Glutamatergic neuron (in vitro differentiated cells): ENCODE measurements around the gene CCDC127. TPM values are rescaled to one million over a fixed set of nuclear protein-coding genes. Genes with fewer than 3 reads are reported as not detected.

Experiments
- DNase-seq: peaks from one replicate; pipeline ENCODE4 v3.0.0; 2022
- H3K27ac Mint-ChIP-seq: one replicate; pipeline ENCODE4 v1.8.0; 2020; ENCODE audit warnings: mild to moderate bottlenecking, mixed read lengths, inconsistent platforms; ENCODE audit not compliant: unreplicated experiment
- H3K27me3 Mint-ChIP-seq: one replicate; pipeline ENCODE4 v1.8.0; 2020; ENCODE audit warnings: mild to moderate bottlenecking, moderate library complexity, mixed read lengths, inconsistent platforms; ENCODE audit not compliant: unreplicated experiment
- H3K36me3 Mint-ChIP-seq: one replicate; pipeline ENCODE4 v1.8.0; 2020; ENCODE audit warnings: mild to moderate bottlenecking, mixed read lengths, inconsistent platforms; ENCODE audit not compliant: unreplicated experiment
- H3K4me1 Mint-ChIP-seq: one replicate; pipeline ENCODE4 v1.8.0; 2020; ENCODE audit warnings: mild to moderate bottlenecking, low read depth, mixed read lengths, inconsistent platforms; ENCODE audit not compliant: unreplicated experiment
- H3K4me3 Mint-ChIP-seq: one replicate; pipeline ENCODE4 v1.8.0; 2020; ENCODE audit warnings: mild to moderate bottlenecking, mixed read lengths, inconsistent platforms; ENCODE audit not compliant: unreplicated experiment
- H3K9me3 Mint-ChIP-seq: one replicate; pipeline ENCODE4 v1.8.0; 2020; ENCODE audit warnings: mild to moderate bottlenecking, moderate library complexity, mixed read lengths, inconsistent platforms; ENCODE audit not compliant: unreplicated experiment
- total RNA-seq: library from RNA; stranded (reverse); fragmentation: NEBNext Ultra II Directional; extraction: Animal tissue kit (Norgen Biotek cat#: 25700); gene quantifications from one replicate; pipeline ENCODE4 v1.2.1, GENCODE V29; 2021; ENCODE audit not compliant: unreplicated experiment
- TF ChIP-seq, protein P1 (sequence below): fragments of 200-600 bp; sonication (generic); IDR thresholded peaks from one replicate; pipeline ENCODE4 v1.5.0; 2021; ENCODE audit not compliant: partially characterized antibody, unreplicated experiment

The CCDC127 gene
- total RNA-seq, 1 donor from 2014 or later, result 11.9 TPM

- Mint-ChIP-seq H3K4me1 (peaks cover 16% of the 10 kb centered on the region), H3K27ac (no peak overlapping the region), H3K36me3 (no peaks in the 10 kb centered on the region), H3K27me3 (peaks cover 4% of the 10 kb centered on the region), H3K4me3 (no peak overlapping the region), H3K9me3 (peaks cover 5% of the 10 kb centered on the region)
- TF ChIP-seq, protein P1, sequence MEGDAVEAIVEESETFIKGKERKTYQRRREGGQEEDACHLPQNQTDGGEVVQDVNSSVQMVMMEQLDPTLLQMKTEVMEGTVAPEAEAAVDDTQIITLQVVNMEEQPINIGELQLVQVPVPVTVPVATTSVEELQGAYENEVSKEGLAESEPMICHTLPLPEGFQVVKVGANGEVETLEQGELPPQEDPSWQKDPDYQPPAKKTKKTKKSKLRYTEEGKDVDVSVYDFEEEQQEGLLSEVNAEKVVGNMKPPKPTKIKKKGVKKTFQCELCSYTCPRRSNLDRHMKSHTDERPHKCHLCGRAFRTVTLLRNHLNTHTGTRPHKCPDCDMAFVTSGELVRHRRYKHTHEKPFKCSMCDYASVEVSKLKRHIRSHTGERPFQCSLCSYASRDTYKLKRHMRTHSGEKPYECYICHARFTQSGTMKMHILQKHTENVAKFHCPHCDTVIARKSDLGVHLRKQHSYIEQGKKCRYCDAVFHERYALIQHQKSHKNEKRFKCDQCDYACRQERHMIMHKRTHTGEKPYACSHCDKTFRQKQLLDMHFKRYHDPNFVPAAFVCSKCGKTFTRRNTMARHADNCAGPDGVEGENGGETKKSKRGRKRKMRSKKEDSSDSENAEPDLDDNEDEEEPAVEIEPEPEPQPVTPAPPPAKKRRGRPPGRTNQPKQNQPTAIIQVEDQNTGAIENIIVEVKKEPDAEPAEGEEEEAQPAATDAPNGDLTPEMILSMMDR, result no peak
- no peak for DNase-seq
Observed at GRCh38 chr5:184471-184870, 33.5 kb downstream of the CCDC127 start.

DNA sequence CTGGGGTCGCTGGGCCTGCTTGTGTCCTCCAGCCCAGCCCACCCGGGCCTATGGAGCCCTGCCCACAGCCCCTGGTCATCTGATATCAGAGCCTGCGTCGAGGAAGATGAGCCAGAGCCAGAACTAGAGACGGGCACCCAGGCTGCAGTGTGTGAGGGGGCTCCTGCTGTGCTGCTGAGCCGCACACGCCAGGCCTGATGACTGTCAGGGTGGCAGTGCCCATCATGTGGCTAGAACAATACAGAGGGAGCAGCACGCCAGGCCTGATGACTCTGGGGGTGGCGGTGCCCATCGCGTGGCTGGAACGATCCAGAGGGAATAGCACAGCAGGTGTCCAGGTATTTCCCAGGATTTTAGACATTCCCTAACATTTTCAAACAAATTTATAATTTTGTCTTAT is 35.8 kb downstream of the CCDC127 start:
- H3K36me3 Mint-ChIP-seq, result no peaks in the 10 kb centered on the region

GRCh38 chr5:181566-181965 is 36.4 kb downstream of the CCDC127 start:
- Mint-ChIP-seq H3K9me3 (peaks cover 5% of the 10 kb centered on the region), H3K27me3 (no peaks in the 10 kb centered on the region), H3K27ac (no peak overlapping the region), H3K4me3 (no peak overlapping the region), H3K4me1 (peaks cover 5% of the 10 kb centered on the region), H3K36me3 (no peaks in the 10 kb centered on the region)
- DNase-seq, result no peak
- TF ChIP-seq, protein P1, result no peak

More for the DNA sequence above, 35.8 kb downstream of the CCDC127 start:
- H3K4me1 Mint-ChIP-seq, result peaks cover 5% of the 10 kb centered on the region
- DNase-seq, result no peak
- H3K27me3 Mint-ChIP-seq, result no peaks in the 10 kb centered on the region
- TF ChIP-seq, protein P1, result no peak
- peaks cover 5% of the 10 kb centered on the region for H3K9me3 Mint-ChIP-seq
- H3K27ac Mint-ChIP-seq, result no peak overlapping the region
- no peak overlapping the region for H3K4me3 Mint-ChIP-seq

GRCh38 chr5:181160-181559 is 36.8 kb downstream of the CCDC127 start:
- TF ChIP-seq, protein P1, result no peak
- Mint-ChIP-seq H3K36me3 (no peaks in the 10 kb centered on the region), H3K4me1 (peaks cover 5% of the 10 kb centered on the region), H3K27me3 (no peaks in the 10 kb centered on the region), H3K27ac (no peak overlapping the region), H3K4me3 (no peak overlapping the region), H3K9me3 (peaks cover 5% of the 10 kb centered on the region)
- no peak for DNase-seq

DNA sequence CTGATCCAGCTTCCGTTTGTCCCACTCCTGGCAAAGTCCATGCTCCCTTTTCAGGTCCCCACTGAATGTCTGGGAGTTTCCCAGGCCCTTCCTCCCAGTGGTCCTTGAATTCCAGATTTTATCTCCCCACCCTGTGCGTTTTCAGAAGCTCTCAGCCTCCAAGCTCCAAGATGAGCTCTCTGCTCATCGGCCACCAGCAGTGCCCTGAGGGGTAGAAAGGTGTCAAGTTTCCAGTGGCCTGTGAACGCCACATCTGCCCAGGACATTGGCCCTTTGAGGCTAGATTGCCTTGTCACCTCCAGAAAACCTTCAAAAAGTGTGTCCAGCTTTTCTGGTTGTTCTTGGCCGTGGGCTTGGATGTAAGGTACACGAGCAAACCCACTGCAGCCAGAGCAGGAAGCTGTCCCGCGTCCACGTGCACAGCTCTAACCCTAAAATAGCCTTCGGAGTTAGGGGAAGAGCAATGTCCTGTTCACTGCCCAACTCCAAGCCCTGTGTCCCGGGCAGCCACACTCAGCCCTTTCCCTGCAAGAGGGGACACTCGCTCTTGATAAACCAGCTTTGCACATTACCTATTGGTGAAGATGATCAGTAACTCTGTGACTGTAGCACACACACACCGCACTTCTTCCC is 37.6 kb downstream of the CCDC127 start:
- no peak overlapping the region for H3K27ac Mint-ChIP-seq
- TF ChIP-seq, protein P1, result no peak
- peaks cover 5% of the 10 kb centered on the region for H3K4me1 Mint-ChIP-seq
- peaks cover 2% of the 10 kb centered on the region for H3K9me3 Mint-ChIP-seq
- no peak overlapping the region for H3K4me3 Mint-ChIP-seq
- no peaks in the 10 kb centered on the region for H3K36me3 Mint-ChIP-seq
- no peaks in the 10 kb centered on the region for H3K27me3 Mint-ChIP-seq
- no peak for DNase-seq
